Right ventricle myocardium superior (tissue), 1 donor: Measurements from ENCODE around the gene FAT1. TPM values are rescaled to one million over a fixed set of nuclear protein-coding genes. Genes with fewer than 3 reads are reported as not detected.

ENCODE experiments used
- ATAC-seq: fragments of 200-7000 bp; cut with Tn5 transposase; one replicate; pipeline ENCODE4 v1.9.1; 2020; ENCODE audit warnings: mild to moderate bottlenecking; ENCODE audit not compliant: poor library complexity
- DNase-seq: peaks from one replicate; pipeline ENCODE4 v3.0.0-alpha.2; 2020
- intact Hi-C: fragments of 100-400 bp; cut with DNase I; formaldehyde crosslinking; loops from one replicate; pipeline ENCODE4 v1.11.2; 2022
- total RNA-seq: library from RNA; stranded (reverse); fragmentation: NEBNext Ultra II Directional; extraction: Animal tissue kit (Norgen Biotek cat#: 25700); gene quantifications from one replicate; pipeline ENCODE4 v1.2.1, GENCODE V29; 2021
- donor health status: DM: no; HTN: yes; CAD: no; lungs with severe emphysema.

FAT1 gene
- total RNA-seq, 1 donor from 2014 or later, result 48.0 TPM

- DNase-seq (no peak), ATAC-seq (no peak)
- intact Hi-C loops, result no loop called here
Observed at GRCh38 chr4:186643501-186644310, 80.0 kb downstream of the FAT1 start.

- intact Hi-C loops, result no loop called here
- DNase-seq (peak; percentile 48), ATAC-seq (peak; percentile 61)
Observed at GRCh38 chr4:186642998-186643397, 80.7 kb downstream of the FAT1 start.

- ATAC-seq (no peak), DNase-seq (no peak)
- intact Hi-C loops, result no loop called here
Observed at GRCh38 chr4:186642530-186642929, 81.1 kb downstream of the FAT1 start.

GRCh38 chr4:186634591-186635128, 89.0 kb downstream of the FAT1 start:
- DNase-seq (no peak), ATAC-seq (no peak)
- intact Hi-C loops, result no loop called here

- ATAC-seq (no peak), DNase-seq (no peak)
- intact Hi-C loops, result no loop called here
Observed at GRCh38 chr4:186633844-186634243, 89.8 kb downstream of the FAT1 start.

GRCh38 chr4:186630128-186630527, 93.5 kb downstream of the FAT1 start:
- DNase-seq (no peak), ATAC-seq (no peak)
- intact Hi-C loops, result no loop called here

GRCh38 chr4:186628058-186628711, 95.5 kb downstream of the FAT1 start:
- DNase-seq, result no peak
- no peak for ATAC-seq
- intact Hi-C loops, result no loop called here

- no peak for DNase-seq
- intact Hi-C loops, result no loop called here
- no peak for ATAC-seq
Observed at GRCh38 chr4:186627226-186627865, 96.3 kb downstream of the FAT1 start.

GRCh38 chr4:186624951-186625350, 98.7 kb downstream of the FAT1 start:
- DNase-seq, result no peak
- intact Hi-C loops, result no loop called here
- ATAC-seq, result no peak

- DNase-seq (no peak), ATAC-seq (no peak)
- intact Hi-C loops, result no loop called here
Observed at GRCh38 chr4:186623546-186623945, 100.1 kb downstream of the FAT1 start.

- intact Hi-C loops, result no loop called here
- no peak for DNase-seq
- ATAC-seq, result peak; percentile 51
Observed at GRCh38 chr4:186622788-186623464, 100.7 kb downstream of the FAT1 start.

GRCh38 chr4:186621959-186622553, 101.6 kb downstream of the FAT1 start:
- no peak for ATAC-seq
- intact Hi-C loops, result no loop called here

GRCh38 chr4:186619088-186619487, 104.6 kb downstream of the FAT1 start:
- ATAC-seq, result no peak
- no peak for DNase-seq
- intact Hi-C loops, result no loop called here

More at GRCh38 chr4:186621959-186622553, 101.6 kb downstream of the FAT1 start:
- no peak for DNase-seq

- intact Hi-C loops, result no loop called here
- DNase-seq, result no peak
- ATAC-seq, result no peak
Observed at GRCh38 chr4:186617921-186618320, 105.7 kb downstream of the FAT1 start.

- intact Hi-C loops, result no loop called here
- no peak for ATAC-seq
Observed at GRCh38 chr4:186607490-186607889, 116.2 kb downstream of the FAT1 start.

GRCh38 chr4:186606591-186606992, 117.1 kb downstream of the FAT1 start:
- ATAC-seq (no peak), DNase-seq (no peak)
- intact Hi-C loops, result no loop called here

More at GRCh38 chr4:186607490-186607889, 116.2 kb downstream of the FAT1 start:
- no peak for DNase-seq

GRCh38 chr4:186605261-186605865, 118.3 kb downstream of the FAT1 start:
- DNase-seq (no peak), ATAC-seq (no peak)
- intact Hi-C loops, result no loop called here

- intact Hi-C loops, result no loop called here
- ATAC-seq (no peak), DNase-seq (no peak)
Observed at GRCh38 chr4:186604124-186604807, 119.4 kb downstream of the FAT1 start.
